M059J (cell line): ENCODE results near the gene PRRT2. TPM values are rescaled to one million over a fixed set of nuclear protein-coding genes. Genes with fewer than 3 reads are reported as not detected.
A peak's percentile ranks its signal among the peaks of the same experiment; 100 is the strongest.

ENCODE experiments used
- DNase-seq: peaks from one replicate; pipeline ENCODE4 v3.0.0-alpha.2; 2012; ENCODE audit warnings: low read depth
- total RNA-seq: library from RNA; depleted of rRNA; stranded (reverse); fragments of >200 nt; shearing (Covaris generic); gene quantifications from 2 replicates; pipeline ENCODE4 v1.2.3, GENCODE V29; 2014

The PRRT2 gene
- total RNA-seq, 1 experiment from 2014 or later, result 0.20 TPM

DNA sequence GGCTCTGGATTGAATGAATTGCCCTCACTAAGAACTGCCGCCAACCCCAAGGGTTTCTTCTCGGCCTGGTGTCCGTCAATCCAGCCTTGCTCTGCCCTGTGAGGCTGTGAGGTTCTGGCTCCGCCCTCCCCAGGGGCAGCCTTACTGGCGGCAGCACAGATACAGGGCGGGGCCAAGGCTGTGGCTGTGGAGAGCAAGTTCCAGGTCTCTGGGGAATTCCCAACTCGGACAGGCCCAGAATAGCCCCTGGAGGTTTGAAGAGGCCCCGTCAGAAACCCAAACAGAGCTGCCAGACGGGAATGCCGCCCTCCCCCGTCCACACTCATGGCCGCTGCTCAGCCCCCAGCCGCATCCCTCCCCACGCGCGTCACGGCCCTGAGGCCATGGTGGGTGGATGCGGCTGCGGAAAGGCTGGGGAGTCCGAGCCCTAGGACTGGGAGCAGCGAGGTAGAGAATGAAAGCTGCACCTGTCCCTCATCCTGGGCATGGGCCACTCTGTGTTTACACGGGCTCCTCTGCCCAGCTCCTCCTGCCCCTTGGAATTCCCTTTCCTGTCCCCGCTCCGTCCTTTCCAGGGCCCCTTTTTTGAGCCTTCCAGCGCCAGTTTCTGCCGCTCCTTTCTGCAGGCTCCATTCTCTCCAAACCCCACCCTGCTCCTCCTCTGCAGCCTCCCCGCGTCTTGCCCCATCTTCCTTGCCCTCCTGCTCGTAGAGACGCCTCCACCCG is 660 bp upstream of the PRRT2 start:
- peak; percentile 98 for DNase-seq

DNA sequence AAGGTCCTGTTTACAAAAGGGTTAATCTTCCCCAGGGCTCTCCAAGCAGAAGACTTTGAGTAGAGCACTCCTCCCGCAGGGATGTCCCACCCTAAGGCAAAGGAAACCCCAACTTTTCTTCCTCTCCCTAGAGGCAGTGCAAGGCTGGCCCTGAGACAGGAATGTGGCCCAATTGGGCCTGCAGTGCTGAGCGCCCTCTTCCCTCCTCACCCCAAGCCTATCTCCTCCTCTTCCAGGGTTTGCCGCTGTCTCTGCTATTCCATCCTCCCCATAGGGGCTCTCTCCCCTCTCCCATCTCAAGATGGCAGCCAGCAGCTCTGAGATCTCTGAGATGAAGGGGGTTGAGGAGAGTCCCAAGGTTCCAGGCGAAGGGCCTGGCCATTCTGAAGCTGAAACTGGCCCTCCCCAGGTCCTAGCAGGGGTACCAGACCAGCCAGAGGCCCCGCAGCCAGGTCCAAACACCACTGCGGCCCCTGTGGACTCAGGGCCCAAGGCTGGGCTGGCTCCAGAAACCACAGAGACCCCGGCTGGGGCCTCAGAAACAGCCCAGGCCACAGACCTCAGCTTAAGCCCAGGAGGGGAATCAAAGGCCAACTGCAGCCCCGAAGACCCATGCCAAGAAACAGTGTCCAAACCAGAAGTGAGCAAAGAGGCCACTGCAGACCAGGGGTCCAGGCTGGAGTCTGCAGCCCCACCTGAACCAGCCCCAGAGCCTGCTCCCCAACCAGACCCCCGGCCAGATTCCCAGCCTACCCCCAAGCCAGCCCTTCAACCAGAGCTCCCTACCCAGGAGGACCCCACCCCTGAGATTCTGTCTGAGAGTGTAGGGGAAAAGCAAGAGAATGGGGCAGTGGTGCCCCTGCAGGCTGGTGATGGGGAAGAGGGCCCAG is 1.0 kb downstream of the PRRT2 start:
- no peak for DNase-seq

DNA sequence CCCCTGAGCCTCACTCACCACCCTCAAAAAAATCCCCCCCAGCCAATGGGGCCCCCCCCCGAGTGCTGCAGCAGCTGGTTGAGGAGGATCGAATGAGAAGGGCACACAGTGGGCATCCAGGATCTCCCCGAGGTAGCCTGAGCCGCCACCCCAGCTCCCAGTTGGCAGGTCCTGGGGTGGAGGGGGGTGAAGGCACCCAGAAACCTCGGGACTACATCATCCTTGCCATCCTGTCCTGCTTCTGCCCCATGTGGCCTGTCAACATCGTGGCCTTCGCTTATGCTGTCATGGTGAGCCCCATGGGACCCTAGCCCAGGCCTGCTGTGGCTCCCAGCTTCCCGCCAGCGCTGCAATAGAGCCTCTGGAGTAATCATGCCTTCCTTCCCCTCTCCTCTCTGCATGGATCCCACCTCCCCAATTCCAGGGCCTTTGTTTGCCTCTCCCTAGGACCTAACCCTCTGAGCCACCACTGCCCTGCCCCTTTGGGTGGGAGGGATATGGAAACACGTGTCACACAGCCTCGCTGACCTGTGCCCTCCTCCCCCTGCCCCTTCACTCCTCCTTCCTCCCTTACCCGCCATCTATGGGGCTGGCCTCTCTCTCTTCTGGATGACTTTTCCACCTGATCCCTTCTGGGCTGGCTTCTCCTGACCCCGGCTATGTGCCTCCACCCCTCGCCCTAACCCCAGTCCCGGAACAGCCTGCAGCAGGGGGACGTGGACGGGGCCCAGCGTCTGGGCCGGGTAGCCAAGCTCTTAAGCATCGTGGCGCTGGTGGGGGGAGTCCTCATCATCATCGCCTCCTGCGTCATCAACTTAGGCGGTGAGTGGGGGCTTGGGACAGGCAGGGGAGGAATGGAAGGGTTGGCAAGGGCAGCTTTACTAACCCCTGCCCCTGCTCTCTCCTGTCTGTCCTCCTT is 1.9 kb downstream of the PRRT2 start:
- no peak for DNase-seq

DNA sequence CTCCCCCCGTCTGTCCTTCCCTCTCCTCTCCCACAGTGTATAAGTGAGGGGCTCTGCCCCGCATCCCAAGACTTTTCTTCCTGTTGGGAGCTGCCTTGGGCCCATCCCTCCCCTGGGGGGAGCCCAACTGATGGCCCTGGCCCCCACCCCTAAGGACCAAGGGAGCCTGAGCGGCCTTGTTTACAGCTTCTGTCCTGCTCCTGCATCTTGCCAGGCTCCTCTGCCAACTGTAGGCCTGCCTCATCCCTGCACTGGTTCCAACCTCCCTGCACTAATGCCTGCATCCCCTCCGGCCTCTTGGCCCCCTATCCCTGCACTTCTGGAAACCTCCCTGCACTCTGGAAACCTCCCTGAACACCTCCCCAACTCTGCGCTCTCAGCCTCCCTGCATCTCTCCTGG is 2.6 kb downstream of the PRRT2 start:
- no peak for DNase-seq

DNA sequence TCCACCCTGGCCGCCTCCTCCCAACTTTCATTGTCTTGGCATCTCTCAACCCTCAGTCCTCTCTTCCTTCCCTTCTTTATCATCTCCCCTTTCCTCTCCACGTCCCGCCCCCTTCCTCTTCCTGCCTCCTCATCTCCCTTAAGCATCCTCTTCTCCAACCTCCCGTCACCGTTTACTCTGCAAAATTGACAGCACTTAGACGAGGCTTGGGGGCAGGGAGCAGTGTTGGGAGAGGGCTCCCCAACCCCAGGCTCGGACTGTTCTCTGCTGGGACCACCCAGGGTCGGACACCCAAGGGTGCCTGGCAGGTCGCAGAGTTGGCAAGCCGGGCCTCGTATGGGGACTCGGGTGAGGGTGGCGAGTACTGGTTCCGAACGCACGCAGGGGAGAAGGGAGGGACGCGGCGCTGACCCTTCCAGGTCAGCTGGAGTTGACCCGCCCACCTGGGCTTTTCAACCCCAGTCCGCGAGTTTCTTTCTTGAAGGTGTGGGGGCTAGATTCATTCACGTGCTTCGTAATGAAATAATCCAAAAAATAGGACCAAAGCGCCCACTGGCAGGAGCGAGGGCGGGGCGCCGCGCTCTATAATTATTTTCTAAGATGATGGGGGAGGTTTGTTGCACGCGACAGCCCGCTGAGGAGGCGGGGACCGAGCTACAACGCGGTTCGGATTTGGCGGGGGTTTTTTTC is 3.2 kb downstream of the PRRT2 start:
- DNase-seq, result no peak

DNA sequence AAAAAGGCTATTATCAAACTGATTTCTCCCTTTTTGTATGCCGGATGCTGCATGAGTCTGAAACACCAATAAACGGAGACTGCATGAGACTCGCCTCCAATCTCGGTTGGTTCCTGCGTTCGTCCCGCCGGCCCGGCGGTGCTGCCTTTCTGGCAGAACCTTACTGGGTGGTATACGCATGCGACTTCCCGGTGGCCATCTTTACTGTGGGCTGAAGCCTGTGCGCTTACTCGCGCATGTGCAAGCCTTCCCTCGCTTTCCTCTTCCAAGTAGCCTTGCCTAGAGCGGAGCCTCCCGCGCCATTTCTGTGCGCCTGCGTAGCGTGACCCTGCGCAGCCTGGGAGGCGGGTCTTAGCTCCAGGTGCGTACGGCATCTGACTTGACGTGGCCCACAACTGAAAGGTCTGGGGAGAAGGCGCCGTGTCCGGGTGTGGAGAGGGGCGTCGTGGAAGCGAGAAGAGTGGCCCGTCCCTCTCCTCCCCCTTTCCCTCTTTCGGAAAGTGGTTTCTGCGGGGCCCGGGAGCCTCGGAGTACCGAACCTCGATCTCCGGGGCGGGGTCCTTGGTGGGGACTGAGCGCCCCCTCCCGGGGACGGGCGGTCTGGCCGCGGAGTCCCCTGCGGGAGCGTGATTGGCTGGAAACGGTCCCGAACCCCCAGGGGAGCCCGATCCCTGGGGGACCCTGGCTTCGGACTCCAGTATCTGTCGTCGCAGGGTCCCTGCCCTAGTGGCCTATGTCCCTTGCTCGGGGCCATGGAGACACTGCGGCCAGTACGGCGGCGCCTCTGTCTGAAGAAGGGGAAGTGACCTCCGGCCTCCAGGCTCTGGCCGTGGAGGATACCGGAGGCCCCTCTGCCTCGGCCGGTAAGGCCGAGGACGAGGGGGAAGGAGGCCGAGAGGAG is 4.0 kb downstream of the PRRT2 start, which contains the start of gene PAGR1:
PAGR1 (plus strand) TSS at position 360 of the 901 bp plus-strand sequence; CDS start at position 734, 374 bp downstream.
- peak; percentile 98 for DNase-seq

DNA sequence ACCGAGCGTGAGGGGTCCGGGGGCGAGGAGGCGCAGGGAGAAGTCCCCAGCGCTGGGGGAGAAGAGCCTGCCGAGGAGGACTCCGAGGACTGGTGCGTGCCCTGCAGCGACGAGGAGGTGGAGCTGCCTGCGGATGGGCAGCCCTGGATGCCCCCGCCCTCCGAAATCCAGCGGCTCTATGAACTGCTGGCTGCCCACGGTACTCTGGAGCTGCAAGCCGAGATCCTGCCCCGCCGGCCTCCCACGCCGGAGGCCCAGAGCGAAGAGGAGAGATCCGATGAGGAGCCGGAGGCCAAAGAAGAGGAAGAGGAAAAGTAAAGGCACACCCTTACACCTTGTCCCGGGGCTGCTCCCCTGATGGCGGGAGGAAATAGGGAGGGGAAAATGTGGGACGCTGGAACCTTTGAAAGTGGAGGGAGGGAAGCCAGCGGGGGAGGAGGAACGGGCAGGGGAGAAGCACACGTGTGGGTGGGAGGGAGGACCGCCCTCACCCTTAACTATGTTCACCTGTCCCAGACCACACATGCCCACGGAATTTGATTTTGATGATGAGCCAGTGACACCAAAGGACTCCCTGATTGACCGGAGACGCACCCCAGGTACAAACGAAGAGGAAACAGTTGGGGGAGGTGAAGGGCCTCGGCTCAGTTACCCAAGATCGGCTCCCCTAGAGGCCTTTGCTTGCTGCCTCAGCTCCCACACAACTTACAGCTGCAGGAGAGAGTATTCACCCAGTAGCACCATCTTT is 4.9 kb downstream of the PRRT2 start:
- DNase-seq, result peak; percentile 76

DNA sequence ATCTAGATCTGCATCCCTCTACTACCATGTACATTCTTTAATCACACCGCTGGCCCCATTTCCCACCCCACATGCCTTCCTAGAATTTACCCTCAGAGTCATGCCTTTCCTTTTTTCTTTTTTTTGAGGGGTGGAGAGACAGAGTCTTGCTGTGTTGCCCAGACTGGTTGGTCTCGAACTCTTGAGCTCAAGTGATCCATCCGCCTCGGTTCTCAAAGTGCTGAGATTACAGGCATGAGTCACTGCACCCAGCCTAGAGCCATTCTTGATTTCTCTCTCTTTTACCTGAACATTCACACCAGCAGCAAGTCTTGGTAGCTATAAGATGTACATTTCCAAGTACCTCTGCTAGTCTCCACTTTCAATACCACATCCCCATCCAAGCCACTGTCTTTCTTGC is 6.1 kb downstream of the PRRT2 start:
- no peak for DNase-seq

DNA sequence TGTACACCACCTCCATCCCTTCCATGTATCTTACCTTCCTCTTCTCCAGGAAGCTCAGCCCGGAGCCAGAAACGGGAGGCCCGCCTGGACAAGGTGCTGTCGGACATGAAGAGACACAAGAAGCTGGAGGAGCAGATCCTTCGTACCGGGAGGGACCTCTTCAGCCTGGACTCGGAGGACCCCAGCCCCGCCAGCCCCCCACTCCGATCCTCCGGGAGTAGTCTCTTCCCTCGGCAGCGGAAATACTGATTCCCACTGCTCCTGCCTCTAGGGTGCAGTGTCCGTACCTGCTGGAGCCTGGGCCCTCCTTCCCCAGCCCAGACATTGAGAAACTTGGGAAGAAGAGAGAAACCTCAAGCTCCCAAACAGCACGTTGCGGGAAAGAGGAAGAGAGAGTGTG is 7.5 kb downstream of the PRRT2 start:
- DNase-seq, result no peak

DNA sequence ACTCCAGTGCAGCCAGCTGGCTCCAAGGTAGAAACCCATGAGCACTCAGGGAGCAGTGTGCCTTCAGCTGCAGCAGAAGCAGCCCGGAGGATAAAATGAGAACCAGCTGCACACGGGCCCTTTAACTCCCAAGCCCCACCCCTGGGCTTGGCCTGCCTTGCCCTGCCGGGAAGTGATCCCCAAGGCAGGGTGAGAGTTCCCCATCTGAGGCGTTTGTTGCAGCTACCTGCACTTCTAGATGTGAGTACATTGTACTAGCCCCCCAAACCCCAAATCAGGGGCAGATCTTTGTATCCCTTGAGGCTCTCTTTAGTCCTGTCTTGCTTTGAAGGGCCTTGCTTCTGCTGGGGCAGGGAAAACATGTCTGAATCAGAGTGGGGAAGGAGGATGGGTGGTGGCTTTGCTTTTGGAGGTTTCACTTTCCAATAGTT is 8.3 kb downstream of the PRRT2 start, which contains the start of gene MVP:
MVP (plus strand) TSS at position 192 of the 431 bp plus-strand sequence. CDS start 10,088 bp downstream, outside the sequence.
- DNase-seq, result peak; percentile 75

DNA sequence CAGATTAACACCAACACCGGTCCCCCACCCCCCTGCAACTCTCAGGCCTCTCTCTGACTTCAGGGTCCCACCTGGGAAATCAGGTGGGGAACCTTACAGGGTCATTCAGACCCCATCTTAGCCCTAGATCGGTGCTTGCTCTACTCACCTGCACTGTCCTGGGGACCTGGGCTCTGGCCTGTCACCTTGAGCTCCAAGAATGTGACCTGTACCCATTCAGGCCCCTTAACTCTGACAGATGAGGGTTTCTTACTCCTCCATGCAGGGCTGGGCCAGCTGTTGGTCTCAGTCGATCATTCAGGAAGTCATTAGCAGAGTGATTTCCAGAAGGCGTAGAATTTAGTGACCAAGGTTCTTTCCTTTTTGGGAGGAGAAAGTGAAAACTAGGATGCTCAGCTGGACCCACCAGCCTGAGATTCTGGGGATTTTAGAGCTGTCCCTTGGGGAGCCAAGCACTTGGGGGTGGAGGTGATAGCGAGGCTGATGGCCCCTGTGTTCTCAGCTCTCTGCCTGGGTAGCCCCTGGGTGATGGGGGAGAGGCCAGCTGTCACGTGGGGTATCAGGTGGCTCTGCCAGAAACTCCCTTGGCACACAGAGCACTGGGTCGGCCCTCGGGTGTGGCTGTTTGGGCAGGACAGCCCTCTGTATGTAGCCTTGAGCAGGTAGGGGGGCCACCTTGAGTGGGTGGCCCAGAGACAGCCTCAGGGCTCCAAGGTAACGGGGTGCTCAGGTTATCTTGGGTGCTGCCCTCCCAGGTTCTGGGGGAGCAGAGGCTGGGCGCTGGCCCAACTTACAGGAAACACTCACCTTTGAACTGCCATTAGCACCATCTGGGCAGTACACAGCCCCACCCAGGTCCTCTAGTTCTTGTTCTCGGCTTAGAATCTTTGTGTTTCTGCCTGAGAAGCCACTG is 9.0 kb downstream of the PRRT2 start:
- peak; percentile 66 for DNase-seq

DNA sequence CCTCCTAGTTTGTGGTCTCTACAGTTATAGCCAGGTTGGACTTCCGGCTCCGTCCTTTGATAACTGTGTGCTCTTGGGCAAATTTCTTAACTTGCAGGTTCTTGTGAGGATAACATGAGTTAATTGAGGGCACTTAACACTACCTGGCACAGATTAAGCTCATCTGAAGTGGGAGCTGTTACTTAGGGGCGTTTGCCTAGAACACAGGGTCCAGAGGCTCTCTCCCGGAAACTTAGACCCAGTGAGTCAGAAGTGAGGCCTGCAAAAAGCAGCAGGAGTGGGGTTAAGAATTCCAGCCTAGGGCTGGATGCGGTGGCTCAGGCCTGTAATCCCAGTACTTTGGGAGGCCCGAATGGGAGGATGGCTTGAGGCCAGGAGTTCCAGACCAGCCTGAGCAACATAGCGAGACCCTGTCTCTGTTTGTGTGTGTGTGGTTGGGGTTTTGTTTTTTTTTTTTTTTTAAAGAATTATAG is 9.7 kb downstream of the PRRT2 start:
- DNase-seq, result peak; percentile 93

DNA sequence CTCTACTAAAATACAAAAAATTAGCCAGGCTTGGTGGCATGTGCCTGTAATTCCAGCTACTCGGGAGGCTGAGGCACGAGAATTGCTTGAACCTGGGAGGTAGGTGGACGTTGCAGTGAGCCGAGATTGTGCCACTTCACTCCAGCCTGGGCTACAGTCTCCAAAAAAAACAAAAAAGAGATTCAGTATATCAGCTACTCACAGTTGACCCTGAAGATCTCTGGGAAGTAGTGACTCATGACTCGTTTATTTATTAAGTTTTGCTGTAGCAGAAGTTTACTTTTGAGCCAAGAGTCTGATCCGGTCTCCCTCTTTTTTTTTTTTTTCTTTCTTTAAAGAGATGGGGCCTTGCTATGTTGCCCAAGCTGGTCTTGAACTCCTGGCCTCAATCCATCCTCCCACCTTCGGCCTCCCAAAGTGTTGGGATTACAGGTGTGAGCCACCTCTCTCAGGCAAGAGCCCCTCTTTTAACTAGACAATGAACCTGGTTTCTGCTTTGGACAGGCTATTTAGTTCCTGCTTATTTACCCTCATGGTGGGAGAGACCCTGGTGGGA is 12.7 kb downstream of the PRRT2 start:
- peak; percentile 93 for DNase-seq

DNA sequence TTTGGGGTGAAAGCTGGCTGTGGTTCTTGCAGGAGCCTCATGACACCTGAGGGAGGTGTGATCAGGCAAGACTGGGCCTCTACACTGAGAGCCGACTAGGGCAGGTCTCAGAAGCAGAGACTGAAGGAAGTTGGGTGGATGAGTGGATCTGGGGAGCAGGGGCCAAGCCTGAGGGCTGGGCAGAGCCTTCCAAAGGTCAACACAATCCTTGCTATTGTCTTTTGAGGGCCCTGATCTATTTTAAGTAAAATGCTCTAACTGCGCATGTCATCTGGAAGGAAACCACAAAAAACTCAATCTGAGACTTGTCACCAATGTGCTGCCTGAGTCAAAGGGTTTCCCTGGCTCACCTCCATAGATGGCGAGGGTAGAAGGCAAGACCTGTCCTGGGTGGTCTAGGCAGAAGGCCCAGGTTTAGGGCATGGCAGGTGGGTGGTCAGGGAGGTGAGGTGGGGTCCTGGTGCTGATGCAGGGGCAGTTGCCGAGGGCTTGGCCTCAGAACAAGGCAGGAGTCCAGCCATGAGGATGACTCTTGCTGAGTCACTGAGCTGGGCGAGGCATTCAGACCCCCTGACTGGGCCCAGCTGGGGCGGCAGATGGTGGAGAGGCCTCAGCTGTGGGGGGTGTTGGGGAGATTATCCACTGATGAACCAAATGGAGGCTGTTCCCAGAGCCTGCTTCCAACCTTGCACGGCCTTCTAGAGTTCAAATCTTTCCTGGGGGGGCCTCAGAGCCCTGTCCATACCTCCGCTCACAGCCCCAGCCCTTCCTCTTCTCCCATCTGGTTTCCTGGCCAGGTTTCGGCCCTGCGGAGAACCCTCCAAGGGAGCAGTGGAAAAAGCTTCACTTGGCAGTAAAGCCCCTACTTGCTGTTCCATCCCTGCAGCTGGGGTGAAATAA is 13.4 kb downstream of the PRRT2 start:
- DNase-seq, result peak; percentile 94

DNA sequence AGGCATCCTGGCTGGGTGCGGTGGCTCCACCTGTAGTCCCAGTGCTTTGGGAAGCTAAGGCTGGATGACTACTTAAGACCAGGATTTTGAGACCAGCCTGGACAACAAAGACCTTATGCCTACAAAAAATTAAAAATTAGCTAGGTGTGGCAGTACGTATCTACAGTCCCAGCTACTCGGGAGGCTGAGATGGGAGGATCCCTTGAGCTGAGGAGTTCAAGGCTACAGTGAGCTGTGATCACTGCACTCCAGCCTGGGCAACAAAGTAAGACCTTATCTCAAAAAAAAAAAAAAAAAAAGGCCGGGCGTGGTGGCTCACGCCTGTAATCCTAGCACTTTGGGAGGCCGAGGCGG is 14.3 kb downstream of the PRRT2 start:
- DNase-seq, result no peak

DNA sequence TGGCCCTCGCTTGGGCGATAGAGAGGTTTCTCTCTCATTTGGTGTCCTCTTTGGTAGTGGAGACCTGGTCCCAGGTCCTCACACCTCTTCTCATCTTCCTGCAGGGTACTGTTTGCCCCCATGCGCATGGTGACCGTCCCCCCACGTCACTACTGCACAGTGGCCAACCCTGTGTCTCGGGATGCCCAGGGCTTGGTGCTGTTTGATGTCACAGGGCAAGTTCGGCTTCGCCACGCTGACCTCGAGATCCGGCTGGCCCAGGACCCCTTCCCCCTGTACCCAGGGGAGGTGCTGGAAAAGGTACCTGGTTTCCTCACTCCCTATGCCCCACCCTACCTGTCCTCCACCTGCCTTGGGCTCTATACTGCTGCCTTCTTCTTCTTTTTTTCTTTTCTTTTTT is 18.8 kb downstream of the PRRT2 start:
- DNase-seq, result no peak

DNA sequence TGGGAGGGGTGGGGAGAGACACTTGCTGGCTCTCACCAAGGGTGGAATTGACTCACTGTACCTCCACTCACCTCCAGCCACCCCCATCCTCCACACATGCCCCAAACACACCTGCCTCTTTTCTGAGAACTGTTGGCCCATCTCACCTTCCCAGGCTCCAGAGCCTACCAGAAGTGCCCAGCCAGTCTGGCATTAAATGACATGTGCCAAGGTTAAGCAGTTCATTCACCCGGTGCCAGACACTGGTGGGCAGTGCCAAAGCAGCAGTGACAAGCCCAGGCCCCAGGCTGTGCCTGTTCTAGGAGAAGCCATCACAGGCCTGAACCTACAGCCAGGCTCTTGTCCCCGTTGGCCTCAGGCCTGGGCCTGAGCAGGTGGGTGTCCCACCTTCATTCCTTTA is 19.5 kb downstream of the PRRT2 start:
- DNase-seq, result no peak
